ENCODE data around the gene MAN2A1.

Gene MAN2A1

DNA sequence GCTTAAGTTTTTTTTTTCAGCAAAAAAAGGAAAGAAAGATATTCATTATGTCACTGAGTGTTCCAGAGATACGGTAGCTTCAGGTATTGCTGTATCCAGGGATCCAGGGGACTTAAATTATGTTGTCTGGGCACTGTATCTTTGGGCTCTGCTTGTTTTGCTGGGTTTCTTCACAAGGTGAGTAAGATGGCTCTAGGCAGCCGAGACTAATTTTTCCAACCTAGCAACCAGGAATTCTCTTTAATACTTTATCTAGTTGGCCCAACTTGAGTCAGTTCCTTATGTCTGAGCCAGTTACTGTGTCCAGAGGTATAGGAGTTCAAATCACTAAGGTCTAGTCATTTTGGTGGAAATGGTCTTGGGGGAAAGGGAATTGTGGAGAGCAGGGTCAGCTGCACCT is 66.0 kb downstream of the MAN2A1 start:
- TF ChIP-seq EP300 (IDR thresholded peaks at IDR 0.05; ENCODE audit: borderline replicate concordance), result no peak
- TF ChIP-seq TAF1 (IDR thresholded peaks at IDR 0.05; ENCODE audit: low read depth), result no peak
- no peak for TF ChIP-seq EGR1 (IDR thresholded peaks at IDR 0.05)
- TF ChIP-seq RAD21 (IDR thresholded peaks at IDR 0.05; ENCODE audit: low read depth), result no peak
- TF ChIP-seq ZBTB7A (IDR thresholded peaks at IDR 0.05; ENCODE audit: low read depth), result no peak
- no peak for TF ChIP-seq TCF12 (IDR thresholded peaks at IDR 0.05; ENCODE audit: low read depth)
- TF ChIP-seq, protein P1, sequence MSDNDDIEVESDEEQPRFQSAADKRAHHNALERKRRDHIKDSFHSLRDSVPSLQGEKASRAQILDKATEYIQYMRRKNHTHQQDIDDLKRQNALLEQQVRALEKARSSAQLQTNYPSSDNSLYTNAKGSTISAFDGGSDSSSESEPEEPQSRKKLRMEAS (IDR thresholded peaks at IDR 0.05), result no peak
- TF ChIP-seq, protein P2, sequence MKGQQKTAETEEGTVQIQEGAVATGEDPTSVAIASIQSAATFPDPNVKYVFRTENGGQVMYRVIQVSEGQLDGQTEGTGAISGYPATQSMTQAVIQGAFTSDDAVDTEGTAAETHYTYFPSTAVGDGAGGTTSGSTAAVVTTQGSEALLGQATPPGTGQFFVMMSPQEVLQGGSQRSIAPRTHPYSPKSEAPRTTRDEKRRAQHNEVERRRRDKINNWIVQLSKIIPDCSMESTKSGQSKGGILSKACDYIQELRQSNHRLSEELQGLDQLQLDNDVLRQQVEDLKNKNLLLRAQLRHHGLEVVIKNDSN (IDR thresholded peaks at IDR 0.05), result no peak
- no peak for TF ChIP-seq FOXM1 (IDR thresholded peaks at IDR 0.05; ENCODE audit: borderline replicate concordance, low read depth)
- TF ChIP-seq TEAD4 (IDR thresholded peaks at IDR 0.05), result no peak
- TF ChIP-seq, protein P3, sequence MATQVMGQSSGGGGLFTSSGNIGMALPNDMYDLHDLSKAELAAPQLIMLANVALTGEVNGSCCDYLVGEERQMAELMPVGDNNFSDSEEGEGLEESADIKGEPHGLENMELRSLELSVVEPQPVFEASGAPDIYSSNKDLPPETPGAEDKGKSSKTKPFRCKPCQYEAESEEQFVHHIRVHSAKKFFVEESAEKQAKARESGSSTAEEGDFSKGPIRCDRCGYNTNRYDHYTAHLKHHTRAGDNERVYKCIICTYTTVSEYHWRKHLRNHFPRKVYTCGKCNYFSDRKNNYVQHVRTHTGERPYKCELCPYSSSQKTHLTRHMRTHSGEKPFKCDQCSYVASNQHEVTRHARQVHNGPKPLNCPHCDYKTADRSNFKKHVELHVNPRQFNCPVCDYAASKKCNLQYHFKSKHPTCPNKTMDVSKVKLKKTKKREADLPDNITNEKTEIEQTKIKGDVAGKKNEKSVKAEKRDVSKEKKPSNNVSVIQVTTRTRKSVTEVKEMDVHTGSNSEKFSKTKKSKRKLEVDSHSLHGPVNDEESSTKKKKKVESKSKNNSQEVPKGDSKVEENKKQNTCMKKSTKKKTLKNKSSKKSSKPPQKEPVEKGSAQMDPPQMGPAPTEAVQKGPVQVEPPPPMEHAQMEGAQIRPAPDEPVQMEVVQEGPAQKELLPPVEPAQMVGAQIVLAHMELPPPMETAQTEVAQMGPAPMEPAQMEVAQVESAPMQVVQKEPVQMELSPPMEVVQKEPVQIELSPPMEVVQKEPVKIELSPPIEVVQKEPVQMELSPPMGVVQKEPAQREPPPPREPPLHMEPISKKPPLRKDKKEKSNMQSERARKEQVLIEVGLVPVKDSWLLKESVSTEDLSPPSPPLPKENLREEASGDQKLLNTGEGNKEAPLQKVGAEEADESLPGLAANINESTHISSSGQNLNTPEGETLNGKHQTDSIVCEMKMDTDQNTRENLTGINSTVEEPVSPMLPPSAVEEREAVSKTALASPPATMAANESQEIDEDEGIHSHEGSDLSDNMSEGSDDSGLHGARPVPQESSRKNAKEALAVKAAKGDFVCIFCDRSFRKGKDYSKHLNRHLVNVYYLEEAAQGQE (IDR thresholded peaks at IDR 0.05; ENCODE audit: low read depth), result no peak
- no peak for TF ChIP-seq CEBPB (IDR thresholded peaks at IDR 0.05)
- no peak for TF ChIP-seq NFIC (IDR thresholded peaks at IDR 0.05)
- no peak for TF ChIP-seq CREB1 (IDR thresholded peaks at IDR 0.05; ENCODE audit: low read depth)
- no peak for TF ChIP-seq YY1 (IDR thresholded peaks at IDR 0.05; ENCODE audit: low read depth)

DNA sequence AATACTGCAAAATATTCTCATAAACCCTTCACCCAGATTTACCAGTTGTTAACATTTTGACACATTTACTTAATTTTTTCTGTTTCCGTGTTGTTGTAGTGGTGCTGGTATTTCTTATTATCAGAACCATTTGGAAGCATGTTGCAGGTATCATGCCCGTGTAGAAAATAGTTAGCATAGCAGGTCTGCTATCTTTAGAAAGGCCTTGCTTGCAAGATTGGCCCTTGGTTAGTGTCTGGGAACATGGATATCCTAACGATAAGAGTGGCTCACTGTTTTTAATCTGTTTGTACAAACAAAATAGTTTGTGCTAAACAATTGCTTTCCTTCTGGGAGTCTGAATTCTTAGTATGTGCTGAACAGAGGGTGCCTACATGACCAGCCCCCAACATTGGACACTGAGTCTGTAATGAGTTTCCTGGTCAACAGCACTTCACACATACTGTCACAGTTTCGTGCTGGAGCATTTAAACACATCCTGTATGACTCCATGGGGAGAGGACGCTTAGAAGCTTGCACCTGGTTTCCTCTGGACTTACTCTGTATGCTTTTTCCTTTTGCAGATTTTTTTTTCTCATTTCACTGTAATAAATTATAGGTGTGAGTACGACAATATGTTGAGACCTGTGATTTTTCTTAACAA is 66.9 kb downstream of the MAN2A1 start:
- TF ChIP-seq, protein P2 (IDR thresholded peaks at IDR 0.05), result no peak
- TF ChIP-seq TCF12 (IDR thresholded peaks at IDR 0.05; ENCODE audit: low read depth) (no peak), NFIC (IDR thresholded peaks at IDR 0.05) (no peak), EP300 (IDR thresholded peaks at IDR 0.05; ENCODE audit: borderline replicate concordance) (no peak), TAF1 (IDR thresholded peaks at IDR 0.05; ENCODE audit: low read depth) (no peak), RAD21 (IDR thresholded peaks at IDR 0.05; ENCODE audit: low read depth) (no peak), TEAD4 (IDR thresholded peaks at IDR 0.05) (no peak), FOXM1 (IDR thresholded peaks at IDR 0.05; ENCODE audit: borderline replicate concordance, low read depth) (no peak), EGR1 (IDR thresholded peaks at IDR 0.05) (no peak), ZBTB7A (IDR thresholded peaks at IDR 0.05; ENCODE audit: low read depth) (no peak), CREB1 (IDR thresholded peaks at IDR 0.05; ENCODE audit: low read depth) (no peak), CEBPB (IDR thresholded peaks at IDR 0.05) (no peak), YY1 (IDR thresholded peaks at IDR 0.05; ENCODE audit: low read depth) (no peak)
- TF ChIP-seq, protein P3 (IDR thresholded peaks at IDR 0.05; ENCODE audit: low read depth), result no peak
- TF ChIP-seq, protein P1 (IDR thresholded peaks at IDR 0.05), result no peak

DNA sequence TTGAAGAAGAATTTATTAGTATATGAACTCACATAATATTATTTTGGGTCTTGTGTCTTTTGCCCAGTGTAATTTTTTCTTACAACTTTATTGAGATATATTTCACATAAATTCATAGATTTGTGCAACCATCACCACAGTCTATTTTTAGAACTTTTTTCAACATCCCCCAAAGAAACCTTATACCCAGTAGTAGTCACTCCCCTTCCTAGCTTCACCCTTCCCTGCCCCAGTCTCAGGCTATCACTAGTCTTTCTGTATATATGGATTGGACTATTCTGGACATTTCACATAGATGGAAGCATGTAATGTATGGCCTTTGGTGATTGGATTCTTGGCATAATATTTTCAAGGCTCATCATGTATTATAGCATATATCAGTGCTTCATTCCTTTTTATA is 67.8 kb downstream of the MAN2A1 start:
- no peak for TF ChIP-seq TEAD4 (IDR thresholded peaks at IDR 0.05)
- TF ChIP-seq ZBTB7A (IDR thresholded peaks at IDR 0.05; ENCODE audit: low read depth), result no peak
- TF ChIP-seq TAF1 (IDR thresholded peaks at IDR 0.05; ENCODE audit: low read depth), result no peak
- no peak for TF ChIP-seq NFIC (IDR thresholded peaks at IDR 0.05)
- no peak for TF ChIP-seq CREB1 (IDR thresholded peaks at IDR 0.05; ENCODE audit: low read depth)
- no peak for TF ChIP-seq CEBPB (IDR thresholded peaks at IDR 0.05)
- TF ChIP-seq, protein P3 (IDR thresholded peaks at IDR 0.05; ENCODE audit: low read depth), result no peak
- no peak for TF ChIP-seq FOXM1 (IDR thresholded peaks at IDR 0.05; ENCODE audit: borderline replicate concordance, low read depth)
- no peak for TF ChIP-seq EGR1 (IDR thresholded peaks at IDR 0.05)
- no peak for TF ChIP-seq EP300 (IDR thresholded peaks at IDR 0.05; ENCODE audit: borderline replicate concordance)
- no peak for TF ChIP-seq RAD21 (IDR thresholded peaks at IDR 0.05; ENCODE audit: low read depth)
- TF ChIP-seq, protein P1 (IDR thresholded peaks at IDR 0.05), result no peak
- TF ChIP-seq, protein P2 (IDR thresholded peaks at IDR 0.05), result no peak
- TF ChIP-seq TCF12 (IDR thresholded peaks at IDR 0.05; ENCODE audit: low read depth), result no peak
- no peak for TF ChIP-seq YY1 (IDR thresholded peaks at IDR 0.05; ENCODE audit: low read depth)
